HG03280 (cell line): ENCODE data around the gene CCDC86.
"Not testable (repeated sequence)": the region's sequence is repeated elsewhere in the genome, so short reads cannot be mapped to it uniquely, and the experiment has no call there.

Experiments used
- ATAC-seq: cut with Tn5 transposase; IDR thresholded peaks from one replicate; pipeline ENCODE4 v1.9.1; 2021; ENCODE audit warnings: mild to moderate bottlenecking, moderate library complexity; ENCODE audit not compliant: unreplicated experiment

The CCDC86 gene

GRCh38 chr11:60841797-60842667 is at the start of gene CCDC86:
TSS of gene CCDC86 (plus strand) at chr11:60842113. CDS start at chr11:60842125, 12 bp downstream.
- ATAC-seq = peak; percentile 85

- no peak for ATAC-seq
Observed at GRCh38 chr11:60792521-60792920, 49.4 kb upstream of the CCDC86 start.

GRCh38 chr11:60795291-60795690 is 46.6 kb upstream of the CCDC86 start:
- no peak for ATAC-seq

- no peak for ATAC-seq
Observed at GRCh38 chr11:60797846-60798630, 43.9 kb upstream of the CCDC86 start.

GRCh38 chr11:60798631-60799030 is 43.3 kb upstream of the CCDC86 start:
- ATAC-seq = no peak

- no peak for ATAC-seq
Observed at GRCh38 chr11:60801194-60801593, 40.7 kb upstream of the CCDC86 start.

- ATAC-seq = no peak
Observed at GRCh38 chr11:60803273-60803936, 38.5 kb upstream of the CCDC86 start.

GRCh38 chr11:60809249-60809648 is 32.7 kb upstream of the CCDC86 start:
- ATAC-seq = no peak

- no peak for ATAC-seq
Observed at GRCh38 chr11:60809691-60810090, 32.2 kb upstream of the CCDC86 start.

- no peak for ATAC-seq
Observed at GRCh38 chr11:60810151-60810550, 31.8 kb upstream of the CCDC86 start.

GRCh38 chr11:60810569-60810968 is 31.3 kb upstream of the CCDC86 start:
- no peak for ATAC-seq

GRCh38 chr11:60813324-60813723 is 28.6 kb upstream of the CCDC86 start:
- ATAC-seq = no peak

- no peak for ATAC-seq
Observed at GRCh38 chr11:60814112-60814511, 27.8 kb upstream of the CCDC86 start.

- no peak for ATAC-seq
Observed at GRCh38 chr11:60816590-60817157, 25.2 kb upstream of the CCDC86 start.

- ATAC-seq = no peak
Observed at GRCh38 chr11:60818057-60818456, 23.9 kb upstream of the CCDC86 start.

- no peak for ATAC-seq
Observed at GRCh38 chr11:60821827-60822599, 19.9 kb upstream of the CCDC86 start.

GRCh38 chr11:60823745-60824306 is 18.1 kb upstream of the CCDC86 start:
- not testable (repeated sequence) for ATAC-seq

GRCh38 chr11:60825118-60825517 is 16.8 kb upstream of the CCDC86 start:
- ATAC-seq = no peak

GRCh38 chr11:60825790-60826189 is 16.1 kb upstream of the CCDC86 start:
- no peak for ATAC-seq
